Activated CD4-positive, alpha-beta T cell treated with anti-CD3 and anti-CD28 coated beads, Interleukin-2, amount 50 U/mL, for 24 hours (primary cell): Measurements from ENCODE around the gene PPP2R5C.

Experiments used
- DNase-seq, 2 donors: peaks; one replicate each; pipeline ENCODE4 v3.0.0-alpha.2; 2020; ENCODE audit warnings: low read depth in 1 of 2, low spot score in 1 of 2

The PPP2R5C gene

DNA sequence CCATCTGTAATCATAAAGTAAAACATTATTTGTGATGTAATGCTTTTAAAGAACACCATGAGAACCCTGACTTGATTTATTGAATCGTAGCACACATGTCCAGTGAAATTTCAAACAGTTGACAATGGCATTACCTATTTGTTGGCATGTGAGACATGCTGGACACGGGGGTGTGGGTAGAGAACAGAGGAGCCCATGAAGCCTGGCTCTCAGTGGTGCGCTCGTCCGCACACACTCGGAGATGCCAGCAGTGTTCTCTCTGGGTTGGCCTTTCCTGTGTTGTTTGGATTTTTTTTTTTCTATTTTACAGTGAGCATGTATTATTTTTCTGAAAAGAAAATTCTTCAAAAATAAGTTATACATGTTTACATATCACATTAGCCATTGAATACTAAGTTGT, 78.2 kb downstream of the PPP2R5C start:
- no peak for DNase-seq

DNA sequence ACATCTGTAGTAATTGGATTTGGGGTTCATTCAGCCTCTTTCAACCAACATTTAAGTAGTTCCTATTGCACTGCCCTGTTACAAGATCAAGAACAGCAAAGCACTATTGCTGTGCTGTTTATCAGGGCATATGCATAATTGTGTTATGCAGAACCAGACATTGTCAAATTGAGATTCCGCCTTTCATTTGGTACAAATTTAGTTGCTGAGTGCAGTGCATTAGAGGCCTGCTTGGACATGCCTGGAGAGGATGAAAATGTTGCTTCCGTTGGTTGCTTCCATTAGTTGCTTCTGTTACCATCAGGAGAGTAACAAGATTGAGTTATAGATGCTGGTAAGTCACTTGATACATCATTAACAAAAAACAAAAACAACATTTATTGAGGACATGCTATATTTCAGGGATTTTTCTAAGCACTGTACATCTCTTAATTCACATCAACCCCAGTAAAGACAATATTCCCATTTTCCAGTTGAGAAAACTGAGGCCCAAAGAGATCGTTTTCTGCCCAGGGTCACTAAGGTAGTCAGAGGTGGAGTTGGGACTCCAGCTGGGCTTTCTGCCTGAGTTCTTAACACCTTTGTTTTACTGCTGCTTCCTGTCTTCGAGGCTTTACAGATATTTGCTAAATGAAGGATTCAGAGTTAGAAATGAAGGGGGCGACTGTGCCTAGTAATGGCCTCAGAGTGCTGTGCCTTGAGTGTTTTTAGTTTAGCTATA, 79.3 kb downstream of the PPP2R5C start:
- no peak for DNase-seq

GRCh38 chr14:101843038-101843437, 81.5 kb downstream of the PPP2R5C start:
- no peak for DNase-seq

DNA sequence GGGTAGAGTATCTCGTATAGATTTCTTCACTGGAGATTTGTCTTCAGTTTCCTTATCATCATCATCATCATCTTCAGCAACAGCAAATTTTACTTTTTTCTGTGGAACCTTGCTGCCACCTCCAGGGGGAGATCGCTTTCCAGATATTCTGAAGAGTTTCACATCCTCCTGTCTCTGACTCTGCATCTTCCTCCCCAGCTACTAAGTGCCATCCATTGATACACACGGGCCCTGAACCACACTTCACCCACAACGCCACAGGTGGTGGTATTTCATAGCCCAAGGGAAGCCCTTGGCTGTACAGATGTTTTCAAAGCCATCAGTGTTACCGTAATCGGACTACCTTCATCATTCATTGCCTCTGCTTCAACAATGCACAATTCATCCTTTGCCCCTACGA, 82.2 kb downstream of the PPP2R5C start:
- peak in 1 of 2 donors; percentile 43 for DNase-seq

DNA sequence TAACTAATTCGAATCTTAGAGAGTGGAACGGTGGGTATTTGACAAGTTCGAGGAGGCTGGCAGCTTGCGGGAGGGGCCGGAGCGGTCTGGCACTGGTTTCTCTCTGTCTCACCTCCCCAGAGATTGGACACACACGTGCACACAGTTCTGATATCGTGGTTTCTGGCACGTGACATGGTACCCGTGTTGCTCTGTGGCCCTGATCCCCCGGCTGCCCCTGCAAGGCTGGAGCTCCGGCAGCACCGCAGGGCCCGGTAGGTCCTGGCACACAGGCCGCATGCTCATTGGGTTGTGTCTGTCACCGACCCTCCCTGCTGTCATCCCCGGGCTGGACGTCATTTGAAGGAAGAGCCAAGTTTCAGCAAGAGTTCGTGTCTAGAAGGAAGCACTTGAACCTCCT, 82.7 kb downstream of the PPP2R5C start:
- no peak for DNase-seq

DNA sequence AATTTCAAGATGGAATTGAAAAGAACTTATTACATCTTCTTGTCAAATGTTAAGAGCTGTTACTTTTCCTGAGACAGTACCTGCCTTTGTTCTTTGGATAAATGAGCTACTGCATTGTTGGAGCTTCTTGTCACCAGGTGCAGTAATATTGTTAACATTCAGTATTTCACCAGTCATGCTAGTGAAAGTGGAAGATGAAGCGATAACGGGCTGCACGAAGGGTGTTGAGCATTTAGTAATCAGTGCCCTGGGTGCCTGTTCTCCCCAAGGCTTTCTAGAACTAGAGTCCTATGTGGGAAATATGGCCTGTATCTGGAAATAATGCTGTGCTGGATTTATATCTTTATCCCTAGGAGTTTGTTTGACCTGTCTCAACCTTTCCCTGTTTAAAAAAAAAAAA, 83.2 kb downstream of the PPP2R5C start:
- no peak for DNase-seq

GRCh38 chr14:101845496-101845895, 84.0 kb downstream of the PPP2R5C start:
- DNase-seq: no peak

GRCh38 chr14:101845896-101846295, 84.4 kb downstream of the PPP2R5C start:
- DNase-seq: no peak

- no peak for DNase-seq
Measured at GRCh38 chr14:101849125-101849524, 87.6 kb downstream of the PPP2R5C start.

DNA sequence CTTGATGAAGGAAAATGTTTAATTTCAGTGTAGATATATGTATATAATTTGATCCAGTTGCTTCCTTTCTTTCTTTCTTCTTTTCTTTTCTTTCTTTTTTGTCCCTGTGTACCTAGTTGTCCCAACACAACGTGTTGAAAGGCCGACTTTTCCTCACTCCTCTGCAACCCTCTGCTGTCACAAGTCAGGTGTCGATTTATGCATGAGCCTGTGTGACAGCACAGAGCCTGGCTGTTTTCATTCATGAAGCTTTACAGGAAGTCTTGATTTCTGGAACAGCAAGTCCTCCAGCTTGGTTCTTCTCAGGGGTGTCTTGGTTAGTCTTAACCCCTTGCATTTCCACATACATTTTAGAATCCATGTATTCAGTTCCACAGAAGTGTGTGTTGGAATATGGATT, 88.1 kb downstream of the PPP2R5C start:
- no peak for DNase-seq

DNA sequence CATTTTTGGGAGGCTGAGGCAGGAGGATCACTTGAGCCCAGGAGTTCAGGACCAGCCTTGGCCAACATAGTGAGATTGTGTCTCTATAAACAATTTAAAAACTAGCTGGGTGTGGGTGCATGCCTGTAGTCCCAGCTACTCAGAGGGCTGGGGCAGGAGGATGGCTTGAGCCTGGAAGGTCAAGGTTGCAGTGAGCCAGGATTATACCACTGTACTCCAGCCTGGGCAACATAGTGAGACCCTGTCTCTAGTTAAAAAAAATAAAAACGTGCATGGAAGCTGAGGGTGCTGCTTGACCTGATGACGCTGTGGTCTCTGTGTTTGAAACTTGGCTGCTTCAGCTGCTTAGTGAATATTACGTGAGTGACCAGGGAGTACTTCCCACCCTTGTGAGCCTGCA, 89.7 kb downstream of the PPP2R5C start:
- DNase-seq: no peak

- DNase-seq: no peak
Measured at GRCh38 chr14:101851736-101852405, 90.4 kb downstream of the PPP2R5C start.

GRCh38 chr14:101852785-101853184, 91.3 kb downstream of the PPP2R5C start:
- DNase-seq: no peak

- no peak for DNase-seq
Measured at GRCh38 chr14:101853455-101854018, 92.0 kb downstream of the PPP2R5C start.

DNA sequence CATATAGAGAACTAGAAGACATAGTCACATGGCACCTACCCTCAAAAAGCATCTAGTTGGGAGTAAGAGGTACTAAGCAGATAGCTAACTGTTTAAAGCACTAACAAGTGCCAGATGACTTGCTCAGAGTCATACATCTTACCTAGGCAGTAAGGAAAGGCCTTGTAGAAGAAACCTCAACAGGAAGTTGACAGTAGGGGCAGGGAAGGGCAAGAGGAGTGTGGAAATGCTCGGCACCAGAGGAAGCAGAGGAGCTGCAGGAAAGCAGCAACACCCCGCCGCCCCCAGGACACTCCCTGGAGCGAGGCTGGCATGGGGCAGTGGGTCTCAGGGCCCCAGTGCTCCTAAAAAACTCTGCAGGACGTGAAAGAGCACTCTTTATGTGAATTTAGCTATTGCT, 92.9 kb downstream of the PPP2R5C start:
- DNase-seq: no peak

GRCh38 chr14:101855958-101856357, 94.4 kb downstream of the PPP2R5C start:
- no peak for DNase-seq

DNA sequence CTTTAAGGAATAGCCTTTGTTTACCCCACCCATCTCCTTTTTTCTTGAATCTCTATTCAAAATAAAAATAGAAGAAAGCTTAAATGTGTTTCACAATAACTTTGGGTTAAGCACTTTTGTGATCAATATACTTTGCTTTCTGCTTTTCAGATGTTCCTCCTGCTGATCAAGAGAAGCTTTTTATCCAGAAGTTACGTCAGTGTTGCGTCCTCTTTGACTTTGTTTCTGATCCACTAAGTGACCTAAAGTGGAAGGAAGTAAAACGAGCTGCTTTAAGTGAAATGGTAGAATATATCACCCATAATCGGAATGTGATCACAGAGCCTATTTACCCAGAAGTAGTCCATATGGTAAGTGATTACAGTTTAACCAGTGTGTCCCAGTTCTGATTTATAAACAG, 95.0 kb downstream of the PPP2R5C start:
- no peak for DNase-seq

GRCh38 chr14:101857226-101857625, 95.7 kb downstream of the PPP2R5C start:
- DNase-seq: no peak

GRCh38 chr14:101858791-101859537, 97.5 kb downstream of the PPP2R5C start:
- no peak for DNase-seq

- DNase-seq: no peak
Measured at GRCh38 chr14:101859538-101859902, 98.0 kb downstream of the PPP2R5C start.

GRCh38 chr14:101859958-101860357, 98.4 kb downstream of the PPP2R5C start:
- no peak for DNase-seq

- no peak for DNase-seq
Measured at GRCh38 chr14:101861464-101861863, 100.0 kb downstream of the PPP2R5C start.
